Umbilical cord (tissue), 2 donors: ENCODE results near the gene SNRNP40. TPM values are rescaled to one million over a fixed set of nuclear protein-coding genes. Genes with fewer than 3 reads are reported as not detected.

Experiments used
- DNase-seq: peaks from one replicate; pipeline ENCODE4 v3.0.0-alpha.2; 2015; ENCODE audit warnings: low spot score
- total RNA-seq: library from RNA; depleted of rRNA; stranded (reverse); fragments of >200 nt; gene quantifications from one replicate; pipeline ENCODE4 v1.2.3, GENCODE V29; 2014; ENCODE audit warnings: low replicate concordance; ENCODE audit not compliant: insufficient read depth

Gene SNRNP40
- total RNA-seq, 1 donor from 2014 or later: 69.8 TPM

DNA sequence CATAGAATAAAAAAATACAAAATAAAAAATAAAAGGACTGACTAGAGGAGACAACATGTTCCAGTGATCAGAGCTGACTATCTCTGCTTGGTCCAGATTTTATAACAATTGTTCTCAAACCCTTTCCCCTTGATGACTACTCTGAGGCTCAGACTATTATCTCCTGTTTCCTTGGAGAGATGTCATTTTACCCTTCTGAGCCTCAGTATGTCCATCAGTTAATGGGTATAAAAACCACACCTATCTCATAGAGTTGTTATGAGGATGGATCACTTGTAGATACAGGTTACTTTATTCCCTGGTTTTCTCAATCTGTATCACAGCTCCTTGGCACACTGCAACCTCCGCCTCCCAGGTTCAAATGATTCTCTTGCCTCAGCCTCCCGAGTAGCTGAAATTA, 63.9 kb downstream of the SNRNP40 start:
- no peak for DNase-seq

DNA sequence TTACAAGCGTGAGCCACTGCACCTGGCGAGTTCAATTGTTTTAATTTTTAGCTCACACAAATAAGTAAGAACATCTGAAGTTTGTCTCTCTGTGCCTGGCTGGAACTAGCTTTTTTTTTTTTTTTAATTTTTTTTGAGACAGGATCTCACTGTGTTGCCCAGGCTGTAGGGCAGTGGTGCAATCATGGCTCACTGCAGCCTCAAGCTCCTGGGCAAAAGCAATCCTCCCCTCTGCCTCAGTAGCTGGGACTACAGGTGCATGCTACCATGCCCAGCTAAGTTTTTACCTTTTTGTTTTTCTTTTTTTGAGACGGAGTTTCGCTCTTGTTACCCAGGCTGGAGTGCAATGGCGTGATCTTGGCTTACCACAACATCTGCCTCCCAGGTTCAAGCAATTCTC, 64.8 kb downstream of the SNRNP40 start:
- DNase-seq: no peak

DNA sequence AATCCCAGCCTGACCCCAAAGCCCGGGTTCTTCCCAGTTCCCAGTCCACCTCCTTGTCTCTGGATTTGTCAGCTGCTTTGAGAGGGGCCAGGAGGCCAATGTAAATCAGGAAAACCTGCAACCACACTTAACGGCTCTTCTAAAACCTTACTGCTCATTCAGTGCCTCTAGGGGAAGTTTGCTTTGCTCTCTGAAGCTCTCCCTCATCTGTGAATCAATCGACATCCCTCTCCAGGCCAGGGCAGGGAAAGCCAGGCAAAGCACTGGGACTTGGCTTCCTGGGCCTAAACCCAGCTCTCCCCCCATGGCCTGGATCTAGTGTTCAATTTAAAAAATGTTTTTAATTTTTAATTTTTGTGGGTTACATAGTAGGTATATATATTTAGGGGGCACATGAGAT, 66.2 kb downstream of the SNRNP40 start:
- DNase-seq: no peak

DNA sequence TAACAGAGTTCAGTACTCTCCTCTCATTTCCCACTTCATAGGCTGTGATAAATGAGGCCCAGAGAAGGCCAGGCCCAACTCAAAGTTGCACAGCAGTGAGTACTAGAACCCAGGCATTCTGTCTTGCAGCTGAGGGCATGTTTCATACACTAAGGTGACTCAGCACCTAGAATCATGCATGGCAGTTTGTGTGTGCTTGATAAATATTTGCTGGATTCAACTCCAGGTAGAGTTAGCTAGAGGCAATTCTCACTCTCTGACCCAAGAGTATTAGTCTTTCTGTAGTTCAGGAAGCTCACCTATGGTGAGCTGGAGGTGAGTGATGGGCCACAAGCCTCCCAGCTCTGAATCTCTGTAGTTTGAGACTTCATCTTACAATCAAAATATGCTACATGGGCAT, 67.6 kb downstream of the SNRNP40 start:
- DNase-seq: no peak

DNA sequence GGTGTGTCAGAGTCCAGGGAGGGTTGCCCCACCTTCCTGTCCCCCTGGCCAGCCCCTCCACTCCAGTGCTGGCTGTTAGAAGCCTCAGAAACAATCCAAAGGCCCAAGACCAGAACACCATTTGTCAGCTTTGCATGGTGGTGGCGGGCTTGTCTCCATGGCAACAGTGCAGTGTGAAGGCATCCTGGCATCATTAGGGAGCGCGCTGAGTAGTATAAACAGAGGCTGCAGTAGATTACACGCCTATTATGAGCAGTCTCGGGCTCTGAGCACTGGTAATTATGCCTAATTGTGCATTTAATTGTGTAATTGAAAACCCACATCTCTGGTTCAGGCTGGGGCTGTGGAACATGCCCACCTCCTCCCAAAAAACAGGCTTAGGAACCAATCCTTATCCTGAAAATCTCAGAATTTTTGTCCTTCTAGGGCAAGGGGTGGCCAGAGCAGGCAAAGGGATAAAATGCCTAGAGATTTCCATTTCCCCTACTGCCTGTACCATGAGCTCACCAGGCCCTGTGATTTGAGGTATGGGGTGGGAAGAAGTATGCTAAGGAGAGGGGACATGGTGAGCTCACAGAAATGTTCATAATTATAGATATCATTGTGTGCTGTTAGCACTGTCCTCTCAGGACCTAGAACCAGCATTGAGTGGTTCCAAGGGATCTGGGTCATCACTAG, 68.6 kb downstream of the SNRNP40 start:
- DNase-seq: no peak

DNA sequence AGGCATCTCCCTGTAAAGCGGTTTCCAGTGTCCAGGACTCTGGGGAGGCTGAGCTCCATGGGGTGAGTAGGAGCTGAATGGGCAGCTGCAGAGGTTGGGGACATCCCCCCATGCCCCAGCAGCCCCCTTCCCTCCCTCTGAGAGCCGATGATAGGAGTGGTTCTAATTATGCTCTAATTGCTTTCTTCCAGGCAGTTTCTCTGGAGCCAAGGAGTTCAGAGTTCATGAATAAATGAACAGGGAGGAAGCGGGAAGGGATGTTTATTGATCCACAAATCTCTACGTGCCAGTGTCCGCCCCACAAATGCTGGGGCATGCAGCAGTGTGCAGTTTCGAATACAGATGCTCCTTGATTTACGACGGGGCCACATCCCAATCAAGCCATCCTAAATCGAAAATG, 72.5 kb downstream of the SNRNP40 start:
- DNase-seq: no peak

DNA sequence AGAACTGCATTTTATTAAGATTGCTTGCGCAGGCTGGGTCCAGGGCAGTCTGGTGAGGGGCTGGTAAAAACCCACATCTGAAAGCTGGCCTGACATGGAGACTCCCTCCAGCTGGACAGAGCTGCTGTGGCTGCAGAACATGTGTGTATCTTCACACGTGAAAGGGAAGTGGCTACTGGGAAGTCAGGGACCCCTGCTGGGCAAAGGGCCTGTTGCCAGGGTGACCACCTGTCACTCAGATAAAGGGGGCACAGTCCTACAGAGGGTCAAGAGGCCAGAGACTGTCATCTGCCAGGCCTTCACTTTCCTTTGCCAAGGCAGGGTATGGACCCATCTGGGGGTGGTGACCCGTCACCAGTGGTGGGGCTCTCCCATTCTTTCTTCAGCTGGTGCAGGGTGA, 74.4 kb downstream of the SNRNP40 start:
- no peak for DNase-seq

DNA sequence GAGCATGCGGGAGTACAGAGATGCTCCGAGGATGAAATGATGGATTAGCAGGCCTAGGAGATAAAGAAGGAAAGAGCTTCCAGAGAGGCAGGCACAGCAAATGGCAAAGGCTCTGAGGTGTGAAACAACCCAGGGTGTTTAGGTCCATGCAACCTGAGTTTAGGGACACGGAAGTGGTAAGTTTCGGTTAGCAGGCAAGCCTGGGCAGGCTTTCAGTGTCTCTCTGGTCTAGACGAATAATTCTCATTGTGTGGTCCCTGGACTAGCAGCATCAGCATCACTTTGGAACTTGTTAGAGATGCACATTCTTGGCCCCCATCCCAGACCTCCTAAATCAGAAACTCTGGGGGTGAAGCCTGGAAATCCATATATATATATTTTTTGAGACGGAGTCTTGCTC, 75.5 kb downstream of the SNRNP40 start:
- DNase-seq: no peak

DNA sequence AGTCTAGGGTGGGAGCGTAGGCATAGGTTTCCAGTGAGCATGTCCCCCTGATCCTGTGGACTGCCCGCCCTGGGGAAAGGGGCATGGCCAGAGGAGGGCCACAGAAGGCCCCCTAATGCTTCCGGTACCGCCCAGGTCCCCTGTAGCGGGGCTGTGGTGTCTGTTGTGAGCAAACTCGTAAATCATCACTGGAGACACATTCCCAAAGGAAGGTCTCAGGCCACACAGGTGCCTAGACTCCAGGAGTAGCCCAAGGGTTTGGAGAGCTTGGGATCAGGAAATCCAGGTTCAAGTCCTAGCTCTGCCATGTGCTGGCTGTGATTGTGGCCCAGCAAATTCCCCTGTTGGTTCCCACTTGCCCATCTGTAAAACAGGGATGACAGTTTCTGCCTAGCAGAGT, 77.1 kb downstream of the SNRNP40 start:
- no peak for DNase-seq

DNA sequence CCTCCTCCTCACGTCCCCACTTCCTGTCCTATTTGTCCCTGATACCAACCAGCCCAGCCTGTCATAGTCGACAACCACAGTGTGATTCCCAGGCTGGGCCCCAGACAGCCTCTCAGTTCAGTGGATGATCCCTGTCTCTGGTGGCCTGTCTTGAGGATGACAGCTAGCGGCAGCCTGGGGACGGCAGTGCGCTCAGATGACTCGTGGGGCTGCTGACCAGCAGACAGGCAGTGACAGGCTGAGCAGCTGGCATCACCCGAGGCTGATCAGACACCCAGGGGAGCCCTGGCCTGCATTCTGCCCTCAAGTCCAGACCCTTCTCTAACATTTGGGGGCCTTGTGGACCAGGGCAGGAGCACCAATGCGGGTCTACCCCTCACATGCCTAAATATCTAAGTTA, 77.9 kb downstream of the SNRNP40 start:
- no peak for DNase-seq

DNA sequence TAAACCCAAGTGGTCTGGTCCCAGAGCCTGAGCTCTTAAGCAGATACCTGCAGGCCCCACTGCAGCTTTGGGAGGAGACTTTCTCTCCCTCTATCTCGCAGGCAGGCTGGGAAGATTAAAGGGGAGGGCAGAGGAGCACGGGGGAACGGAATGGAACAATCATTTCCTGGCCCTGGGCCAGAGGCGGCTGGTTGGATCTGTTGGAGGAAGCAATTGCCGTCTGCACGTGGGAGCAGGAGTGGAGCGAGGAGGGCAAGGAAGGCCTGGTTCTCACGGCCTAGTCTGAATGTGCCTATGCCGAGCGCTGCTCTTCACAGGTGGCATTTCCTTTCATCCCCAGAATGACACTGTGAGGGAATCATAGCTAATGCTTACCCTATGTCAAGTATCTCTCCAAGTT, 80.6 kb downstream of the SNRNP40 start:
- peak; percentile 90 for DNase-seq

DNA sequence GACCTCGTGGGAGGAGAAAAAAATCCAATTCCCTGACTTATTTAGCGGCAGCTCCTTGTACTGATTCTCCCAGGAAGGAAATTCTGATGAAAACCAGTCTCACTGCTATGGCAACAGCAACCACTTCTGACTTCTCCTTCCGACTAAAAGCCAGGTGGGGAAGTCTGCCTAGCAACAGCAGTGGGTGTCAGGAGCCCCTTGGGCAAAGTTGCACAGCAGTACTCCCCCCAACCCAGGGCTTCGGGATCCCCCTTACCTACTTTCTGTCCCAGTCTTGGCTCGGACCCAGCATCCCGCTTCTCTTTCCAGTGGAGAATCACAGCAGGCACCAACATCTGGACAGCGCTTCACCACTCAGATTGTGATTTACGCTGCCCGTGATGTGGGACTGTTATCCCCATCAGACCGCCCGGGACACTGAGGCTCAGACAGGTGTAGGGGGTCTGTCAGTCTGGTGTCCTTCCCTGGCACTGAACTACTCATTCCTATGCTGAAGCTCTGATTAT, 81.5 kb downstream of the SNRNP40 start:
- peak; percentile 55 for DNase-seq

DNA sequence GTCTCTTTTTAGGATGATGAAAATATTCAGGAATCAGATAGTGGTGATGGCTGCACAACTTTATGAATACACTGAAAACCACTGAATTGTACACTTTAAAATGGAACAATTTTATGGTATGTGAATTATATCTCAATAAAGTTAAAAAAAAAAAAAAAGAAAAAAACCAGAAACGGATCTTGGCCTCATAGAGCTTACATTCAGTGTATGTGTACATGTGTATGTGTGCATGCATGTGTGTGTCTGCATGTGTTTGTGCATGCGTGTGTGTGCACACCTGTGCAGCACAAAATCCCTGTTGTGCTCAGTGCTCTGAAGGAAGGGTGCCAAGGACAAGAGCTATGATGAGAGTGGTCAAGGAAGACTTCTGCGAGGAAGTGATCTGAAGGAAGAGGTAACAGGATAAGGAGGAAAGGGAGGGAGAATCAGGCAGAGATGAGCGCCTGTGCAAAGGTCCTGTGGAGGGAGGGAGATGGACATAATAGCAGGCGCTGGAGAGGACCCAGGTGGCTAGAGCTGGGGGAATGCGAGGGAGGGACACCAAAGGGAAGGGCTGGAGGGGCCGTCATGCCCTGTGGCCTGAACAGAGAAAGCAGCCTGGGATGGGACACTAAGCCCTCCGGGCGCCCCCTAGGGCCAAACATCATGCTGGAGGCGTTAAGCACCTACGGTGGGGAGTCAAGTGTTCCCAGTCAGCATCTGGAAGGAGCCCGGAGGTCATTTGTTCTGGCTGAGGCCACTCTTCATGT, 82.1 kb downstream of the SNRNP40 start:
- no peak for DNase-seq

Other genes starting within 250 kb of the SNRNP40 start
- 57.8 TPM for gene PUM1, start 231.1 kb downstream of the SNRNP40 start, total RNA-seq
- gene NKAIN1, start 56.9 kb downstream of the SNRNP40 start, total RNA-seq: not detected
- gene ZCCHC17, start 244 bp upstream of the SNRNP40 start, total RNA-seq: 5.8 TPM
- gene FABP3, start 76.3 kb upstream of the SNRNP40 start, total RNA-seq: 15.9 TPM
- 1.7 TPM for gene SERINC2, start 116.4 kb upstream of the SNRNP40 start, total RNA-seq